Measurements from ENCODE around the gene MYH9. TPM values are rescaled to one million over a fixed set of nuclear protein-coding genes. Genes with fewer than 3 reads are reported as not detected.

MYH9 gene
- total and polyA plus RNA-seq, 2 donors (not counting 1 experiment from before 2014, with no cell fraction given) = 108 to 554 TPM

DNA sequence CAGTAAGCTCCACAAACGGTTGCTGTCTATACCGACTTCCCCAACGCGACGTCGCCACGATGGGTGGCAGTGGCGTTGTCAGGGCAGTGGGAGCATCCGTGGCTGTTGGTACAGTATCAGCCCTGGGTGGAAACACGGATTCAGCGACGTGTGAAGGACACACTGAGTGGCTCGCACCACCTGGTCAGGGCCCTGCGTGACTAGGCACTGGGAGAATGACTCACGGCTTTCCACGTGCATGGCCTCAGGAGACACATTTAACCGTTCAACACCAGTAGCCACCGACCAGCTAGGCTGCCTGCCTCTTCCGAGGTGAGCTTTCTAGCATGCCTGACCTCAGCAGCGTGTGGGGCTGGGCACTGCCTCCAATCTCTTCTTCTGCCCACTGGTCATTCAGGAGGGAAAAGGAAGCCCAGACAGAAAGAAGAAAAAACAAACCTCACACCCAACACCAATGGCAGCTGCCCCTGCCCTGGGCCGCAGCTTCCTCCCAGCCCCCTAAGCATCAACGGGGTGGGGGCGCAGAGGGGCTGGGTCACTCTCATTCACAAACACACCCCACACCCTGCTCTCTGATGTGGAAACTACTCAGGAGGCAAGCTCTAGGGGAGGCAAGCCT, 59.0 kb downstream of the MYH9 start:
- Mint-ChIP-seq H3K9me3 (ENCODE audit: insufficient read depth) (no peaks in the 10 kb centered on the region), H3K4me3 (peak overlapping the region; percentile 84), H3K27me3 (no peaks in the 10 kb centered on the region), H3K4me1 (peaks cover 63% of the 10 kb centered on the region), H3K27ac (peak overlapping the region; percentile 97)
- Histone ChIP-seq H2AFZ (ENCODE audit: insufficient read depth, low read depth, low read length, poor library complexity, severe bottlenecking) (no peak overlapping the region), H3K27me3 (replicated peaks in 1 of 4; ENCODE audit: control extremely low read depth in 1 of 4, control insufficient read depth in 3 of 4, insufficient read depth in 4 of 4, low read length in 3 of 4) (no peaks in the 10 kb centered on the region), H3K36me3 (replicated peaks in 1 of 2; ENCODE audit: control extremely low read depth in 1 of 2, control insufficient read depth in 1 of 2, extremely low read depth in 1 of 2, insufficient read depth in 2 of 2, low read length in 1 of 2) (peaks cover 3 to 82% of the 10 kb centered on the region in 2 experiments), H3K4me2 (replicated peaks; ENCODE audit: low read depth, low read length, poor library complexity, severe bottlenecking) (peak overlapping the region; percentile 73), H3K4me3 (ENCODE audit: control extremely low read depth in 1 of 5, extremely low read depth in 1 of 5, insufficient read depth in 1 of 5, low read depth in 2 of 5, low read length in 4 of 5) (no peak overlapping the region), H3K9me3 (ENCODE audit: control extremely low read depth in 1 of 3, control insufficient read depth in 2 of 3, insufficient read depth in 1 of 3, low read length in 2 of 3) (no peaks in the 10 kb centered on the region), H3K79me2 (ENCODE audit: control insufficient read depth, insufficient read depth, low read length) (peaks cover 100% of the 10 kb centered on the region), H4K20me1 (ENCODE audit: control insufficient read depth, insufficient read depth, low read length, poor library complexity, severe bottlenecking) (peaks cover 100% of the 10 kb centered on the region), H3K9ac (ENCODE audit: low read length) (no peak overlapping the region), H3K27ac (ENCODE audit: low read length in 2 of 2) (peak overlapping the region; percentile 39 to 83), H3K4me1 (ENCODE audit: control insufficient read depth in 2 of 2, insufficient read depth in 2 of 2, low read length in 2 of 2) (peaks cover 58 to 63% of the 10 kb centered on the region in 2 donors)
- POLR2A ChIA-PET = interaction anchor here (0.8 to 1.8 kb wide), 5 partner anchors 9 to 126 kb away, joined by 5 to 14 read pairs (median 6); no protein-coding TSS in a partner anchor
- intact Hi-C loops (cut with micrococcal nuclease) = no loop called here
- peak; percentile 76 for DNase-seq
- peak; percentile 64 for ATAC-seq (ENCODE audit: low read depth)
- 40% methylated on average over 23 of the region's 23 CpGs for WGBS (ENCODE audit: insufficient coverage)
- TF ChIP-seq EZH2 (IDR thresholded peaks at IDR 0.05; ENCODE audit: borderline replicate concordance, insufficient read depth, low read depth, low read length, poor library complexity, severe bottlenecking) = no peak
- TF ChIP-seq CTCF (IDR thresholded peaks at IDR 0.05) = no peak
- CTCF ChIA-PET = interaction anchor here (0.7 to 4.0 kb wide), 13 partner anchors 9 to 158 kb away, joined by 3 to 37 read pairs (median 4); no protein-coding TSS in a partner anchor

- intact Hi-C loops (cut with micrococcal nuclease) = no loop called here
- H2AFZ ChIP-seq (ENCODE audit: insufficient read depth, low read depth, low read length, poor library complexity, severe bottlenecking) = no peak overlapping the region
- no peaks in the 10 kb centered on the region for H3K9me3 Mint-ChIP-seq (ENCODE audit: insufficient read depth)
- ChIA-PET CTCF (interaction anchor here (0.7 to 4.0 kb wide), 14 partner anchors 9 to 159 kb away, joined by 3 to 37 read pairs (median 4); no protein-coding TSS in a partner anchor), POLR2A (interaction anchor here (0.6 to 1.8 kb wide), 7 partner anchors 9 to 127 kb away, joined by 3 to 14 read pairs (median 6); no protein-coding TSS in a partner anchor)
- H3K4me3 Mint-ChIP-seq = peak overlapping the region; percentile 84
- peak overlapping the region; percentile 97 for H3K27ac Mint-ChIP-seq
- H3K4me2 ChIP-seq (replicated peaks; ENCODE audit: low read depth, low read length, poor library complexity, severe bottlenecking) = peak overlapping the region; percentile 73
- H3K4me1 Mint-ChIP-seq = peaks cover 56% of the 10 kb centered on the region
- H3K27ac ChIP-seq (ENCODE audit: low read length in 2 of 2) = peak overlapping the region in 1 of 2 donors; percentile 83
- DNase-seq (no peak), ATAC-seq (ENCODE audit: low read depth) (no peak)
- peaks cover 100% of the 10 kb centered on the region for H3K79me2 ChIP-seq (ENCODE audit: control insufficient read depth, insufficient read depth, low read length)
- peaks cover 51 to 56% of the 10 kb centered on the region in 2 donors for H3K4me1 ChIP-seq (ENCODE audit: control insufficient read depth in 2 of 2, insufficient read depth in 2 of 2, low read length in 2 of 2)
- no peaks in the 10 kb centered on the region for H3K27me3 ChIP-seq (replicated peaks in 1 of 4; ENCODE audit: control extremely low read depth in 1 of 4, control insufficient read depth in 3 of 4, insufficient read depth in 4 of 4, low read length in 3 of 4)
- peaks cover 100% of the 10 kb centered on the region for H4K20me1 ChIP-seq (ENCODE audit: control insufficient read depth, insufficient read depth, low read length, poor library complexity, severe bottlenecking)
- no peaks in the 10 kb centered on the region for H3K27me3 Mint-ChIP-seq
- WGBS (ENCODE audit: insufficient coverage) = 89% methylated on average over 9 of the region's 13 CpGs
- TF ChIP-seq EZH2 (IDR thresholded peaks at IDR 0.05; ENCODE audit: borderline replicate concordance, insufficient read depth, low read depth, low read length, poor library complexity, severe bottlenecking) = no peak
- no peak for TF ChIP-seq CTCF (IDR thresholded peaks at IDR 0.05)
- no peaks in the 10 kb centered on the region for H3K9me3 ChIP-seq (ENCODE audit: control extremely low read depth in 1 of 3, control insufficient read depth in 2 of 3, insufficient read depth in 1 of 3, low read length in 2 of 3)
- H3K4me3 ChIP-seq (ENCODE audit: control extremely low read depth in 1 of 5, extremely low read depth in 1 of 5, insufficient read depth in 1 of 5, low read depth in 2 of 5, low read length in 4 of 5) = no peak overlapping the region
- peaks cover 3 to 82% of the 10 kb centered on the region in 2 experiments for H3K36me3 ChIP-seq (replicated peaks in 1 of 2; ENCODE audit: control extremely low read depth in 1 of 2, control insufficient read depth in 1 of 2, extremely low read depth in 1 of 2, insufficient read depth in 2 of 2, low read length in 1 of 2)
- H3K9ac ChIP-seq (ENCODE audit: low read length) = no peak overlapping the region
These were observed 59.7 kb downstream of the MYH9 start for GRCh38 chr22:36327922-36328551.
